HG02642 (cell line): ENCODE measurements around the gene PIGC.

ENCODE experiments used
- ATAC-seq: cut with Tn5 transposase; IDR thresholded peaks from one replicate; pipeline ENCODE4 v1.9.1; 2021; ENCODE audit warnings: mild to moderate bottlenecking; ENCODE audit not compliant: unreplicated experiment, poor library complexity

PIGC gene

DNA sequence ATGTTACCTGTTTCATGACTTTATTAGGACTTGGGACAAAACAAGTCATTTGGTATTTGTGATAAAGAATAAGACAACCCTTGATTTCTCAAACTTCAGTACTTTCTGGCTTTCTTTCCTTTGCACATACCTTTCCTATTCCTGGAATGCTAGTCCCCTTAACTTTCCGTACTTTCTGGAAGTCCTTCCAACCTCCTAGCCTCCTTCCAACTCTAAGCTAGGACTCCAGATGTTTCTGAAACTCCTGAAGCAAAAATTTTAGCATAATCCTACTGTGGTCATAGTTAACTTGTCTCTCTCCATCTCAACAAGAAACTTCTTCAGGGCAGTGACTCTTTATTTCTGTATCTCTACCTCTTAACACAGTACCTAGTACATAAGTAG, 43.2 kb downstream of the PIGC start:
- ATAC-seq, result no peak

DNA sequence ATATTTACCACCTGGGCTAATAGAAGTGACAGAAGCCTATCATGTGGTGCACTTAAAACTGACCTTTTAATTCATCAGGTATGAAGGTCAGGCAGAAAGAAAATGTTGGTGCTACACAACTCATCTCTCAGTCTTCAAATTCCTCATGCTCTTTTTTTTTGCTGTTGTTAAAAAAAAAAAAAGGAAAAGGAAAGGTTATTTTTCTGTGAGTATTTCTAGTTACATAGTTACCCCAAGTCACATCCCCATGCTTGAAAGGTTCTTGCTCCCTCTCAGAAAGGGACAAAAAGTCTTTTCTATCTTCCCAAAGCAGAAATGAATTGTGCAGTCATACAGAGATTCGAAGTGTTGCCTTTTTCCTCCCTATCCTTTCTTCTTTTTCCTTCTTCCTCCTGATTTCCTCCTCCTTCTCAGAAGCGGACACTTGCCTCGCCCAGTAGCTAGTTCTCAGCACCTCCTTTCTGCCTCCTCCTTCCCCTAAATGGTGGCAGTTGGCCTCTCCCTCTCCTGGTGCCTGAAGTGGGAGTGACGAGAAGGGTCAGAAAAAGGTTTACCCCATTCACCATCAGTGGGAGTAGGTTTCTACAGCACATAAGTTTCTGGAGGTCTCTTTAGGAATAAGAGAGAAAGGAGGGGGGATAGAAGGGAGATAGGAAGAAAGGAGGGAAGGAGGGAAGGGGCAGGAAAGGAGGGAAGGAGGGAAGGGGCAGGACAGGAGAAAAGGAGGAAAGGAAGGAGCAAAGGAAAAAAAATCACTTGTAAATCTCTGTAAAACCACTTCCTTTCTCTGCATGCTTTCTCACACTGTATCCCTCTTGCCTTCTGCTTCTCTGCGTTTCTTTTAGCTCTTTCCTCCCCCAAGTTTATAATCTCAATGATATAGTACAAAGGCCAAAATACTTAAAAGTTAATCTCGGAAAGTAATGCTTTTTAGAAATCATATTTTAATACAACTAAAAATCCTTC, 43.8 kb downstream of the PIGC start:
- no peak for ATAC-seq

DNA sequence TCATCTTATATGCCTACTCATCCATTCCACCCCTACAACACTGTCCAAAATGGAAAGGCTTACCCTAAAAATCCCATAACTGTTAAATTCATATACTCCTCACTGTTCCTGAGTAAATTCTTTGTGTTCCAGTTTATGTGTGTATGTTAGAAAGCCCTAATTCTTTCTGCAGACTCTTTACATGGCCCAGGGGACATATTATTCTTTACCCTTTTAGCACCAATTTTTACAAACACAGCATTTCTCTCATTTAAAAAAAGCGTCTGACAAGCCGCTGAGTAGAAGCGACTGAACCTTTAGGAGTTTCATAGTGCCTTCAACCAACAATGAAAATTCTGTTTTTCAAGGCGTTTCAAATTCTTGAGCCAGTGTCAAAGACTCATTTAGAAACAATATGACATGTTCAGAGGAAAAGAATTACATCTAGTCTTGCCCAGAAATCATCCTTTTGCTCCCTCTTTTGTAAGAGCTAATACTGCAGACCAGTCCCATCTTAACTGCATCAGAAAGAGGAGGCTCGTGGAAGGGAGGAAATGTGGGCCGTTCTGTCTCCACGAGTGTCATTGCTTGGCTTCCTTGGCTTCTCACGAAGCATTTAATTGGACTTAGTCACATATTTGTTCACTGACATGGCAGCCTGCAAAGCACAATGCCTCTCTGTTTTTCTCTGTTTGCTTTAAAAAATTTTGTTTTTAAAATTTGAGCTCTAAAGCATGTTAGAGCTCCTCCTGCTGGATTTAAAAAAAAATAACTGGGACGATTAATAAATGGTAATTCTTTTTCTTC, 44.7 kb downstream of the PIGC start:
- no peak for ATAC-seq

DNA sequence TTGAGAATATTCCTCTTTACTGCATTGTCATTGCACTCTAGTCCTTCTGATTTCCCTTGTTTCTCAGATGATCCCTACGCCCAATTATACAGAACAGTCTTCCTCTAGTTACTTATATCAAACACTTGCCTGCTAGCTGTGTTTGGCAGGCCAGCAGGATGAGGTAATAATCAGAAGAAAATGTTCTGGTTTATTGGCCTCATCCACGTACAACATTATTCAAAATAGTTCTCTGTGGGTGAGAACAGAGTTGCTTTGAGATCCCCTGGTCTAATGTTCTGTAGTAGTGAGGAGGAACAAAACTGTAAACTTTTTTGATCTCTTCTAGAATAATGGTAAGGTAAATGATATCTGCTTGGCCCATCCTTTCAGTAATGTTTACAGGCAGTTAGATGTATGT, 45.7 kb downstream of the PIGC start:
- no peak for ATAC-seq

DNA sequence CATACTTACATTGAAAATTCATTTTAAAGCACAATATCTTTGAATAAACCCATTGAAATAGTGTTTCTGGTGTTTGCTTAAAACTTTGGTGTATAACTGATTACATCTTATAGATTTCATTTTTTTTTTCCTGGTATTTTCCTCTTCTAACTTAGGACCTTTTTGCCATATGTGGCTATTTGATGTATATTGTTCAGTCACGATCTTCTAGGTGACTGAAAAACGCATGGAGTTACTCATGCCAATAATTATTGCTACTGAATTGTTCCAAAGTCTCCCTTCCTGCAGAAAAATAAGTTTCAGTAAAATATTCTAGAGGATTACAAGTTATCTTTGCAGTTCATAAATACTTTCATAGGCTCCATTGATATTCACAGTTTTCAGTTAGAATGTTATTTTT, 46.2 kb downstream of the PIGC start:
- no peak for ATAC-seq

DNA sequence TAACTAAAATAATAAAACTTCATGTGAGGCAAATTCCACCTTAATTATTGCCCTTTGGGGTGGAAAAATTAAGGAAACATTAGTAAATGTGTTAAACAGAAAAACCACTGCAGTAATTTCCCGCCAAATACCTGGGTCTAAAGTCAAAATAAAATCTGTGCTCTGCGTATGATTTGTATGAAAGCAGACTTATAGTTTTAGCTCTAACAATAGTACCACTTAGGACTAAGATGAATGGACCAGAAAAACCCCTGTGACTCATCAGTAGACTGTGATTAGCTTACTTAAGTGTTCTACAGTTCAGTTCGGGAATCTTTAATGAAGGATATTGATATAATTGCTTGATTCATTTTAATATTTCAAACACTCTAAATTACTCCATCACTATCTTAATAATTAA, 46.6 kb downstream of the PIGC start:
- ATAC-seq, result no peak

DNA sequence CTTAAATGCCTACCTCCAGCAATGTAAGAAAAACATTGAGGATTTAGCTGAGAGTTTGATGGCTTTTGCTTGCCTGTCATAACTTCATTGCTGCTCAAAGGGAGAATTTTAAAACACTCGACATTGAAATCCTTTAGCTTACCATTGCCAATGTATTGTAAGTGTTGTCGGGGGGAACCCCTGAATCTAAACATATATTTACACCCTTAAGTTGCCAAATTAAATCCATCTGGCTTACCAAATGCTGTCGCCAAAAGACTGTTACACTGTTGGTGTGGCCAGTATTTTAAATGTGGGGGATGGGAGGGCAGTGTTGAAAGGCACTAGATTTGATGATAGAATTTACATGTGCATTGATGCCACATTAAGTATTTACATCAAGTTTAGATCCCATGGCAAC, 48.3 kb downstream of the PIGC start:
- ATAC-seq, result no peak

DNA sequence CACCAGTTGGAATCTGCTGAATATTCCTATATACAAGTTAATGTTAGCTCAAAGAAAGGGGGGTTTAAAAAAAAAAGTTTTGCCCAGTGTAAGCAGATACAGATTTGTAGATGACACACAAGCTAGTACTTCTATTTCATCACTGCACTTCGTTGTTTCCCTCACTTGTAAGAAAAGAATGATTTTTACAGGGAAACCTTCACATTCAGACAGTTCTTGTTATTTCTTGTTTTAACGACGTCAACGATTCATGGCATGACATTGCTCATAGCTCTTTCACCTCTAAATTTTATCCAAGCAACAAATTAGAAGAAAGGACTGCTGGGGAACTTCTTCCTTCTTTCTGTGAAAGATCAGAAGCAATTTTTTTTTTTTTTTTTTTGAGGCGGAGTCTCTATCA, 49.1 kb downstream of the PIGC start:
- ATAC-seq, result no peak

DNA sequence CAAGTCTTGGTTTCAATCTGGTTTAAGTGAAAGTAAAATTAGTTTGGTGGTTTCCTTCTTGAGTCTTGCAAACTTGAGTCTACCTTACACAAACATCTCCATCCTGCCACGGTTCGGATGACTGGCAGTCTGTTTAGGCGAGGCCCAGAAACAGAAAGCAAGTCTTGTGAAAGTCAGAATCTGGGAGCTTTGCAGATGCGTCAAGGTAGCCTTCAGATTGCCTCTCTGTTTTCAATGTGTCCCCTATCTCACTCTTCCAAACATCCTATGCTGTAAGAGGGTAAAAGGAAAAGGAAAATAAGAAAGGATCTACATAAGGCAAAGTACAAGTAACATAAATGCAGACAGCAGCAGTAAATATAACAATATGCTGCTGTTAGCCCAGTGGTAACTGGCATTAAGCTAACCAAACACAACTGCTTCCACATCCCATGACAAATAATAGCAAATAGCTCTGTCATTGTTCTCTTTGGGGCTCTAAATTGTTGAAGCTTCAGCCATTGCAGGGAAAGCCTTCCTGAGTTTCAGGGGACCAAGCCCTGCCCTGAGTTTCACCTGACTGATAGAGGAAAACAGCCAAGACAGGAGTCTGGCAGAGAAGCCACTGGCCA, 49.6 kb downstream of the PIGC start:
- peak; percentile 81 for ATAC-seq

DNA sequence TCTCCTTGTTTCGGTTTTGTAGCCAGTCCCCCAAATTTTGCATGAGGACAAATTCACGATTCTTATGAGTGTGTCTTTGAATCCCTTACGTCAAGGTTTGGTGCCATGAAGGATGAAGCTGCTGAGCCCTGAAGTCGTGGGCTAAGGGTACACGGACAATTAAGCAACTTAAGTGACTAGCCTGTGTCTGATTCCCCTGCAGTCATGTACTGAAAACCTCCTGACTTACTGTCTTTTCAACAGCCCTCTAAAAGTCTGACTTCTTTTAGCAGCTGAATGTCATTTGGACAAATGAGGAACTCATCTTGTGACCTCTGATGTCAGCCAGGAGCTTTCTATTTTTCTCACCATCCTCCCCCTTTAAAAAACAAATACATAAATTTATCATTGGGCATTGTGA, 50.5 kb downstream of the PIGC start:
- no peak for ATAC-seq

DNA sequence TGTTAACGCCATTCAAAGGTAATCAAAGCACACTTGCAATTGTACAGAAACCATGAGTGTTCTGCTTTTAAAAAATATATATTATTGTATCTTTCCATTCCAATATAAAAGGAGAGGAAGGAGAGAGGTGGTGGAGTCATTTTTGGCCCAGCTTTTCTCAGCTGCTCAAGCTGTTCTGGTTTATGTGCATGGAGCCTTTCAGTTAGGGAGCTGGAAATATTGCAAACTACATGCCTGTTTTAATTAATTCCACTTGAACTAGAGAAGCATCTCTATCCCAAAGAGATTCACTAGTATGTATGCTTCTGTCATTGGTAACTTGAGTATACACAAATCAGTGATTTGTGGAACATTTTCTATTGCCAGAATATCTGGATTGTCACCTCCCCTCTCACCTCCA, 51.9 kb downstream of the PIGC start:
- no peak for ATAC-seq
